Stimulated activated CD4-positive, alpha-beta T cell treated with anti-CD3 and anti-CD28 coated beads, Interleukin-4, amount 100 ng/mL, for 1 hour (primary cell): ENCODE data around the gene SLC25A17.
"Not testable (repeated sequence)": the region's sequence is repeated elsewhere in the genome, so short reads cannot be mapped to it uniquely, and the experiment has no call there.

Source experiments
- DNase-seq: peaks from one replicate; pipeline ENCODE4 v3.0.0-alpha.2; 2020

Gene SLC25A17, protein sequence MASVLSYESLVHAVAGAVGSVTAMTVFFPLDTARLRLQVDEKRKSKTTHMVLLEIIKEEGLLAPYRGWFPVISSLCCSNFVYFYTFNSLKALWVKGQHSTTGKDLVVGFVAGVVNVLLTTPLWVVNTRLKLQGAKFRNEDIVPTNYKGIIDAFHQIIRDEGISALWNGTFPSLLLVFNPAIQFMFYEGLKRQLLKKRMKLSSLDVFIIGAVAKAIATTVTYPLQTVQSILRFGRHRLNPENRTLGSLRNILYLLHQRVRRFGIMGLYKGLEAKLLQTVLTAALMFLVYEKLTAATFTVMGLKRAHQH

DNA sequence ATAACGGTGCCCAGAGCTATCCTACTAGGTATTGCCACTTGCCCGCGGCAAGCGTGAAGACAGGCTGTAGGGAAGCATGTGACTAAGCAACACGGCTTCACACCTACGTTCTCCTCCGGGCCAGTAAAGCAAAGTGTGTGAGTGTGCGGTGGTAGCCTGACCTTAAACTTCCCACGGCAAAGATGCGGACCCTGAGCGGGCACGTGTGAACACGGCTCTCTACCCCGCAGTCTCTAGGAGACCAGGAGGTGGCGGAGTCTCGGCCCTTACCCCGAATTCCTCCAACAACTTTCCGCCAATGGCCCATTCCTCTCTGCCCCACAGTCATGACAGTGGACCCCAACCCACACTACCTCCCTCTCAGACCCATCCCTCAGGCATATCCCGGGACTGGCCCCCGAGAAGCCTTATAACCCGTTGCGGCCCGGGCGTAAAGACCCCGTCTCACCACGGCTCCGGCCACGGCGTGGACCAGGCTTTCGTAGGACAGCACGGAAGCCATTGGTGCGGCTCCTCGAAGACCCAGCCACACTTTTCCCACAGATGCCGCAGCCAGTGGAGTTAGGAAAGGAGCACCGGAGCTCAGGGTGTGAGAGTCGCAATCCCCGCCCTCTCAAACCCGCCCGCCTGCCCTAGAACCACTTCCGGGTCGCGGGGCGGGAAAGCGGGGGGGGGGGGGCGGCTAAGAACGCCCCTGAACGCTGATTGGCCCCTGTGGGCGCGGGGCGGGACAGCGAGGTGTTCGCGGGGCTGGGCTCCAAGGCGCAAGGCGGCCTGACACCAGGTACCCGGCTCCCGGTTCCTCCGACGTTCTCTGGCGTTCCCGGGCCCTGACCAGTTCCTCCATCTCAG, at the start of gene SLC25A17:
Gene SLC25A17 (minus strand): TSS at position 600 of the 852 bp plus-strand sequence. CDS start 98 bp downstream, at position 502.
- peak; percentile 88 for DNase-seq

DNA sequence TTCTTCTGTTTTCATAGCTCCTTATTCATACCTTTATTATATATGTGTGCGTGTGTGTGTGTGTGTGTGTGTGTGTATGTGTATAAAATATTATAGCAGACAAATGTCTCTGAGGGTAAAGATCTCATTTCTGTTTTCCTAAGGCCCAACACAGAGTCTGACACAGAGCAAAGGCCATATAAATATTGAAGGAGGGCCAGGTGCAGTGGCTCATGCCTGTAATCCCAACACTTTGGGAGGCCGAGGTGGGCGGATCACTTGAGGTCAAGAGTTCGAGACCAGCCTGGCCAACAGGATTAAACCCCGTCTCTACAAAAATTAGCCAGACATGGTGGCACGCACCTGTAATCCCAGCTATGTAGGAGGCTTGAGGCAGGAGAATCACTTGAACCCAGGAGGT, 49.2 kb upstream of the SLC25A17 start:
- DNase-seq, result not testable (repeated sequence)

DNA sequence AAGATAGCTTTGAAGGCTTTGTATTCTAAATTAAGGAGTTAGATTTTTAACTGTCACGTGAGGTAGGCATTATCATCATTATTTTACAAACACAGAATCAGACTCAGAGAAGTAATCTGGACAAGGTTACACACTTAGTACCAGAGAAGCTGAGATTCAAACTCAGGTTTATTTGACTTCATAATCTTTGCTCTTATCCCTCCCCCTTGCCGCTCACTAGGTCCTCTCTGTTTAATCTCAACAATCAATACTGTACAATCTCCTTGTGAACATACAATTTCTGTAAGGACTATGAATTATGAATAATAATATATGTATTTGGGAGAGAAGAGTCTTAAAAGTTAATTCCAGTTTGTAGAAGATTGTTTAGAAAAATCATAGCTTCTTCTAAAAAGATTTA, 48.0 kb upstream of the SLC25A17 start:
- no peak for DNase-seq

DNA sequence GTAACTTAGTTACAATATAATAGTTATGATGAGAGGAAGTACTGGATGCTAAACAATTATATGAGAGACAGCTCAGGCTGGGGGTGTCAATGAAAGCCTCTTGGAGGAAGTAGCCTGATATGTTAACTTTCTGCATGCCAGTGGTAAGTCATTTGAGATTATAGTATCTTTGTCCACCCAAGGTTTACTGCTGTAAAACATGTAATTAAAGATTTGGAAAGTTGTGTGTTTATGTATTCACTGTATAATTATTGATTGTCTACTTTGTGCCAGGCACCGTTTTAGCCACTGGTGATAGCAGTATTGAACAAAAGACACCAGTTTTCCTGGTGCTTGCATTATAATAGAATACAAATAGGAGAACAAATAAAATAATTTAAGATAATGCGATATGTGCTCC, 43.4 kb upstream of the SLC25A17 start:
- no peak for DNase-seq

DNA sequence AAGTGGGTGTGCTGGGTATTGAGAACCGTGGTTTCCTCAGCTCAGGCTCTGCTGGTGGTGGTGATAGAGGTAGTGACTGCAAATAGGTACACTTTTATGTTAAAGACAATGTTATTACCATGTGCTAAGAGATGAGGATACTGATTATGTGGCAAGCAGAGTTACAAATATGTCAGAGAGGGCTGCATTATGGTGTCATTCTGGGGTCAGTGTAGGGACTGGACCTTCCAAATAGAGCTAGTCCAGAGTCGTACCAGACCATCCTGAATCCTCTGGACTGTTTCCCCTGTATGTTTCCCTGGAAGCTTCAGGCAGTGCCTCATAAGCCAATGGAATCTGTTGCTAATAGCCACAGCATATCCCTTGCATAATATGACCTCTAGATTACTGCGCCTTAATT, 42.9 kb upstream of the SLC25A17 start, which contains the start of gene DNAJB7:
Gene DNAJB7 (minus strand): TSS at position 101 of the 400 bp plus-strand sequence. CDS start 119 bp downstream, outside the sequence.
- no peak for DNase-seq

DNA sequence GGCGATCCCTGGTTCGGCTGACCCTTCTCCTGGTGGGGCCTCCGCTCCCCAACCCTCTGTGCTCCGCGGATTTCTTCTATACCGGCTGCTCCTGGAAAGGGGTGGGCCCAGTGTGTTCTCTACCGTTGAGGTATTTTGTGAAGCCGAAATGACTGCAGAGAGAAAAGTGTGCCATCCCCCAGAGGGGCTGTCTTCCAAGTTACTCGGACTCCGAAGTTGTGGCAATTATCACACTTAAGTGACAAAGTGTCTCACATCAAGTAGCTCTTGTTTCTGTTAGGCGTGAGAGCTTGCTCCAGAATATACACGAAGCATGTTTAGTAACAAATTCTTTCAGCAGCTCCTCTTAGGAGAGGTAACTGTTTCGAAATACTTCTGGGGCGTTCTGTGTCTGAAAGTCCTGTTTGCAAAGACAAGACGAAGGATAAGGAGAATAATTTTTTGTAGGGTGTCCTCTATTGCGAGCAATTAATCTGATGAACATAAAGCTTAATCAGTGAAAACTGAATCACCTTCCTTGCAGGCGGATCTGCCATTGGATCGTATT, 38.2 kb upstream of the SLC25A17 start:
- DNase-seq, result no peak

DNA sequence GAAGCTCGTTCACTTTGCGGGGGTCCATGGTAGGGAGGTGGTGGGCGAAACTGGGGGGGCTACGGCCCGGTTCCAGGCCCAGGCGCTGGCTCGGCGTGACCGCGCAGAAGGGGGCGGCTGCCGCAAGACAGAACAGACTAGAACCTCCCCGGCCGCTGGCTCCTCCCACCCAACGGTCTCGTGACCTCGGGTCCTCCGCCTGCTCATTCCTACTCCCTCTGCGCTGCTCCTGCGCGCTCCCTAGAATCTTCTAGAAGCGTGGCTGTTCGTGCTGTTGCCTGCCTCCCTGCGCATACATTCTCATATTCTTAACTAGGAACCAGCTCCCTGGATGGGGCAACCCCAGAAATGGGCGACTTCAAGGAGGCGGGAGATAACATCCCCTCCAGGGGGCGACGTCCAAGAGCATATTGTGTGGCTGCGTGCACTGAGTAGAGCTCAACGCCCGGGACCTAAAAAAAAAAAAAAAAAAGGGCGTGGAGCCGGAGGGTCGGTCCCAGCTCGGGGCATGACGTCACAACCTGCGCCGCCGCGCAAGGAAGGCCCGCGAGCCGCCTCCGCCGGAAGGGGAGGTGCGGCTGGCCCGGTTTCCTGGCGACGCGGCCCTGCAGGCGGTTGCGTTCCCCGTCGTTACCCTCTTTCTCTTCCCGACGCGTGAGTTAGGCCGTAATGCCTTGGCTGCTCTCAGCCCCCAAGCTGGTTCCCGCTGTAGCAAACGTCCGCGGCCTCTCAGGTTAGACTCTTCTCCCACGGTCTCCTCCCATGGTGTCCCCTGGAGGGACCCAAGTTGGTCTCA, 37.6 kb upstream of the SLC25A17 start, which contains the start of the genes ST13 and XPNPEP3:
Gene ST13 (minus strand): TSS at position 127 of the 796 bp plus-strand sequence. CDS start 99 bp downstream, at position 28.
Gene XPNPEP3 (plus strand): TSS at position 636 of the 796 bp plus-strand sequence. CDS start 34 bp downstream, at position 670.
- DNase-seq, result peak; percentile 98

DNA sequence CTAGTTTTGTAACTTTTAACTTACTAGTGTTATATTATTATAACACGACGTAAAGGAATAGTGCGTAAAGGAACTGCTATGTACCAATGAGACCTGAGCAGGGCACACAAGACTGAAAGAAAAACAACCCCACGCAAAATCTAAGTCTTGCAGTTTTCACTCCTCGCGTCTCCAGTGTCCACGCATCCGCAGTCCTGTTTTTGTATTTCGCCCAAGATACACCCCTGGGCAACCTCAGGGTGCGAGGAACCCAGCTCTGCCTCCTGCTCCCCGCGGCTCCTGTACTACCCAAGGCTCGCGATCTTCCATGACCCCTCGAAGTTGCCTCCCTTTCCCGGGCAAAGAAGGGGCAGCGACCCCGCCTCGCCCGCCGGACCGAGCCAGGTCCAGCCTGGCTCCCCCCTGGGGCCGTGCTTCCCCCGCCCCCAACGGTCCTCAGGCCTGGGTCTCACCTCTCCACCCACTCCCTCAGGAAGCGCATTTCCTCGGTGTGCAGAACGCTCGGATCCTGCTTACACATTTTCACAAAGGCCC, 36.9 kb upstream of the SLC25A17 start:
- DNase-seq, result no peak

DNA sequence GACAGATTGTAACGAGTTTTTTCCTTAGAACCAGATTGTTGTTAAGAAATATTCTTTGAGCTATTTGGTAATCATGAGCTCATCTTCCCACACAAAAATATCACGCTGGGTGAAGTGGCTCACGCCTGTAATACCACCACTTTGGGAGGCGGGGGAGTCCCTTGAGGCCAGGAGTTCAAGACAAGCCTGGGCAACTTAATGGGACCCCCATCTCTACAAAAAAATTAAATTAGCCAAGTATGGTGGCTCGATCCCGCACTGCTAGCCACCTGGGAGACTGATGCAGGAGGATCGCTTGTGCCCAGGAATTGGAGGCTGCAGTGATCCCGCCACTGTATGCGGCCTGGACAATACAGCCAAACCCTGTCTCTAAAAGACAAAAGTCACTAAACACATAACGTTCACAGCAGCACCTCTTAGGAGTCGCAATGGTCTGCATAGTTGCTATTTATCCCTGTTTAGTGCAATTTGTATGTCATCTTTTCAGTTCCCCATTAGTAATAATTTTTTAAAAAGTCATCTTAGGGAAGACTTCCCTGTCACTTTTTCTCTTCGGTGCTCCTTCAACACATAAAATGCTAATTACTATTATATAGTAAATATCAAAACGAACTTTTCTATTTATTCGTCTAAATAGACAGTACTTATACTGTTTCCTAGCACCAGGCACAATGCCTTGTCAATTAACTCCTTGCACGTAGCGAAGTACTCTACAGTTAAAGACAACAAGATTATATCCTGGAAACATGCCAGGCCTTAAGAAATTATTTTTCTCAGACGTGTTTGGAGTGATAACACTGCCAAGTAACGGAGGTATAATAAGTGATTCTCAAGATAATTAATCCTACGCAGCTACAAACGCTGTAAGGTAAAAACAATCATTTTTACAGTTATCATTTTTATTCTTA, 36.2 kb upstream of the SLC25A17 start:
- DNase-seq, result no peak

DNA sequence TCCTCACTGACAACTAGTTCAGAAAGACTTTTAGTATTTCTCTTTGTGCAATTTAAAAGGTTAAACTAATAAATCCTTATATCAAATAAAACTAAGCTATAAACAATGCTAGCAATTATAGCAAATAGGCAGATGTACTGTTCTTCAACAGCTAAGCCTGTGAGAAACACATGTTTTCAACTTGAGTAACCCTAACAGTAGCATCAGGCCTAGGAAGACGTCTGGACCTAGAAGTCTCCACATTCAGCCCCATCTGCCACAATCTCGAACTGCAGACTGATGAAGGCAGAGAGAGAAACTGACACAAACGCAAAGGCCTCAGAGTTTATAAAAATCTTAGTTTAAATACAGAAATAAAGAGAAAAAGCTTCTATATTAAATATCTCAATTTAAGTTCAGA, 34.8 kb upstream of the SLC25A17 start:
- no peak for DNase-seq

DNA sequence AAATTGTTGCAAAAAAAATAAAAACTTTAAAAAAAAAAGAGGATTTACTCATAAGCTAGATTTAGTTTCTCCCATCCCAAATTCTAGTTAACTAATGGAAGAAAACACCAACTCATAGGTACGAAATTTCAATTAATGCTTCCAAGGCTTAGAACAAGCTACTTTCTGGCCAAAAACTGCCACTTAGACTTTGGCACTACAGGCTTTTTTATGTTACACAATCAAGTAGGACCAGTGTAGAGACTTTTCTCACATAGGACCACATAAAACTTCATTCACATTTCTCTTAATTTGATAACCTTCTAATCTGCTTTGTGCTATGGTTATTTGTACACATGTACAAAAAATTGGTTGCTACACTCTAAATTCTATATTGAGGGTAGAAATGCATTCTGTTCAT, 34.2 kb upstream of the SLC25A17 start:
- DNase-seq, result no peak

DNA sequence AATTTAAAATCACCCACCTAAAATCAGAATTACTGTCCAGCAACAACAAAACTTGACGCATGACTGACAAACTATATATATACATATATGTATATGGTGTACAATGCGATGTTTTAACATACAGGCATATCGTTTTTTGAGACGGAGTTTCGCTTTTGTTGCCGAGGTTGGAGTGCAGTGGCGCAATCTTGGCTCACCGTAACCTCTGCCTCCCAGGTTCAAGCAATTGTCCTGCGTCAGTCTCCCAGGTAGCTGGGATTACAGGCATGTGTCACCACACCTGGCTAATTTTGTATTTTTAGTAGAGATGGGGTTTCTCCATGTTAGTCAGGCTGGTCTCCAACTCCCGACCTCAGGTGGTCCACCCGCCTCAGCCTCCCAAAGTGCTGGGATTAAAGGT, 26.7 kb upstream of the SLC25A17 start:
- DNase-seq, result not testable (repeated sequence)

DNA sequence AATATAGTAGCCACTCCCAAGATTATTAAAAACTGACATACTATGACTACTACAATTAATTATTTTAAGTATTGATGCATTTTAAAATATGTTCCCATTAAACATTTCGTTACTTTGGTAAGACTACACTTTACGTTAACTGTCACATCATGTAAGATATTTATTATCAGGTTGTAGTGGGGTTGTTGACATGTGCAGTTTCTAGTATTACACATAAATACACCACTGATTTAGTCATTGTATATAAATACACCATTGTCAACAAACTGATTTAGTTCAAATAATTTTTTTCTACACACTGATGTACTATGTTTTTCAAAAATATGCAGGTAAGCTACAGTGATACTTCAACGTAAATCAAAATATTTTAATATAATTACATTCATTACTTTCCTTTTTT, 25.8 kb upstream of the SLC25A17 start:
- DNase-seq, result no peak

DNA sequence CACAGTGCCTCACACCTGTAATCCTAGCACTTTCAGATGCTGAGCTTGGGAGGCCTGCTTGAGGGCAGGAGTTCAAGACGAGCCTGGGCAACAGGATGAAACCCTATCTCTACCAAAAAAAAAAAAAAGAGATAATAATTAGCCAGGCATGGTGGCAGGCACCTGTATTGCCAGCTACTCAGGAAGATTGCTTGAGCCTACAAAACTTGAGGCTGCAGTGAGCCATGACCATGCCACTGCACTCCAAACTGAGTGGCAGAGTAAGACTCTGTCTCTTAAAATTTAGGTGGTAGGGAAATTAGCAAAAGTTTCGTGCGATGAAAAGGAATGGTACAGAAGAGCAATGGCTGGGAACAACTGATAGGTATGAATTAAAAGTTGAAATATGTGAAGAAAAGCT, 19.3 kb upstream of the SLC25A17 start:
- no peak for DNase-seq

DNA sequence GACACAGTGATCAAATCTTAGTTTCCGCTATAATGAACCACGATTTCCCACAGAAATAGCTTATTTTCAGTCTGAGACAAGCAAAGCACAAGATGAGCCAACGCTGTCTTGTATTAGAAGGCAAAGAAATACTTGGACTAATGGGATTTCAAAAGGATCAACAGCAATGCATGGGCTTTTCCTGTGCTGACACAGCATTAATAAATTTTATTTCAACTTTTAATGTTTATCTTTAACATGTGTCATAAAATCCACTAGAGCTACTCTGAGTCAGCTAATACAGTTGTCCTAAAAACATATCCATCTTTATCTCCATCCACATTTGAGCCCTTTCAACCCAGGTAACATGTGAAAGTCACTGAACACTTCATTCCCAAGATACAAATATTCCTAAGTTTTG, 15.5 kb upstream of the SLC25A17 start:
- DNase-seq, result no peak

DNA sequence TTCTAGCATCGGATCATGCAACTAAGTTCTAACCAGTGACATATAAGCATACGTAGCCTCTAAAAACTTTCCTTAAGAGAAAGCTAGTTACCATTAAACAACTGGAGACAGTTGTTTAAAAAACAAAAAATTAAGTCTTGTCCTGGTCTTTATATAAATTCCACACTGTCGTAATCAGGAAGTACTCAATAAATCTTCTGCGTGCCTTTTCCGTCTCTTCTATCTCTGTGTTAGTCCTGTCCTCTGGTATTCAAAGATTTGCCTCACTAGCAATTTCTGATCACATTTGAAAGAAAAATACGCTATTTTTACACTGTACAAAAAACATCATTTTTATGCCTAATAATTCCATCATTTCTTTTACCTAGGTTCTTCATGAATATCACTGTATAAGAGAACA, 10.0 kb upstream of the SLC25A17 start:
- DNase-seq, result no peak

DNA sequence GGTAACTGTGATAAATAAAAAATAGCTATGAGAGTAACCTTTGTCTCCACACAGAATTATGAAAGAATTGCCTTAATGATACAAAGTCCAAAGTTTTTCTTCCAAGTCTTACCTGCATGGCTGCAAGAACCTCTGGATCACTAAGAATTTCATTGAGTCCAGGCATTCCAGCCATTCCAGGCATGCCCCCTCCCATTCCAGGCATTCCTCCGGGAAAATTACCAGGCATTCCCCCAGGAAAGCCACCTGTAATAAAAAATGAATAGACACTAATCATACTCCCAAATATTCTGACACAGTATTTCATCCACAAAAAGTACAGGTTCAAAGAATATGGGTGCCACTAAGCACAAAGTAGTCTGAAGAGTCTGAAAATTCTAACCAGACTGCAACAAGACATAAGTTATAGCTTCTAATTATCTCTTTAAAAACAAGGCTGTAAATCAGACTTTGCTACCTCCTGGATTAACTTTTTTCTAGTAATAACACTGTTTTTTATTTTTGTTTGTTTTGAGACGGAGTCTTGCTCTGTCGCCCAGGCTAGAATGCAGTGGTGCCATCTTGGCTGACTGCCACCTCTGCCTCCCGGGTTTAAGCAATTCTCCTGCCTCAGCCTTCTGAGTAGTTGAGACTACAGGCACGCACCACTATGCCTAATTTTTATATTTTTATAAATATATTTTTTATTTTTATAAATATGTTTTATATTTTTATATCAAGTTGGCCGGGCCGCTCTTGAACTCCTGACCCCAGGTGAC, 8.0 kb upstream of the SLC25A17 start:
- no peak for DNase-seq

DNA sequence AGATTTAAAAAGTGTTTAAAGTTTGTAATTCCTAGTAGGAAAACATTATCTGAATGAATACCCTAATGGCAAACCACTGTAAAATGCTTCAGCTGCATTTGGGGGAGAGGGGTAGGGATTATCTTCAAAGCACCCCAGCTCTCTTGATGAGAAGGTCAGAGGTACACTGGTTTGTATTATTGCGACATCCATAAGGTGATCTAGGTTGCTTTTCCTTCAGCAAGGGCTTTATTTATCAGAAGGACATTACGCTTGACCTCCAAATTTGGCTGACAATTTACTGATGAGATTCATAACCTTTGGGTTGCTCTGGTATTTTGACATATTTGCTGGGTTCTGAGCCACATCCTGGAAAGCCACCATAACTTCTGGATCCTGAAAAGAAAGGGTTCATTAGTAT, 7.1 kb upstream of the SLC25A17 start:
- DNase-seq, result not testable (repeated sequence)

DNA sequence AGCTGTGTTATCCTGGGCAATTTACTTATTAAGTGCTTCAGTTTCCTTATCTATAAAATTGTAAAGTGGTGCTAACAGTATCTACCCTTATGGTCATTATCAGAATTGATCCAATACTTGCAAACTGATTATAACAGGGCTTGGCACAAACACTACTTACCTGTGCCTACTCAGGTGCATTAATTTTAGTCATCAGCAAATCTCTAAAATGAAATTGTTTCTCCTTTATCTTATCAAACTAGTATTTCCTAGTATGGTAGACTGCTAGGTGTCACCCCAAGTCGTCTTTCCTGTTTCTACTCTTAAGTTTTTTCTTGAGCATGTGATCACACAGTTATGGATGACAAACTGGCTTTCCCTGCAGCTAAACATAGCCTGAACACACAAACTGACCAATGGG, 4.3 kb upstream of the SLC25A17 start:
- DNase-seq, result no peak

DNA sequence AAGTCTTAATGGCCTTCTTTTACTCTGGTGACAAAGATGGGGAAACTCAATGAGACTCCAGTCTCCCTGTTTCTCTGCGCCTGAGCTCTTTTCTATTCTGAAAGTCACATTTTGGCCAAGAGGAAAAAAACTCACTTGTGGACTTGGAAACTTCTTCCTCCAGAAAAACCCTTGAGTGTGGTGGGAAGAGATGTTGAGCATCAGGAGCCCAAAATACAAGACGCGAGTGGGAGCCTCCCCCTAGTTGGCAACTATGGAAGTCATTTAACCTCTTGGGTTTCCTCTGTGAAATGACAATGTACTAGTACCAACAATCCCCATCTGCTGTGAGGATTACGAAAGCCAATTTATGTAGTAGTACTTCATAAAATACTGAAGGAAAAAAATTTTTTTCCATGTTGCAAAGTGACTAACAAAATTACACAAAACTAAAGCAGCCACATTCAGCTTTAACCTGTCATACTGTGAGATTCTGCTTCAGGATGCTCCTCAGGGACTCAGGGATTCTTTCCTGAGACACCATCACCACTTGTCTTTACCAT, 524 bp upstream of the SLC25A17 start:
- DNase-seq, result no peak
